GM21390 (cell line): ENCODE measurements around the gene GDF10.

ENCODE experiments used
- ATAC-seq: cut with Tn5 transposase; IDR thresholded peaks from one replicate; pipeline ENCODE4 v1.9.1; 2021; ENCODE audit not compliant: unreplicated experiment

Gene GDF10

DNA sequence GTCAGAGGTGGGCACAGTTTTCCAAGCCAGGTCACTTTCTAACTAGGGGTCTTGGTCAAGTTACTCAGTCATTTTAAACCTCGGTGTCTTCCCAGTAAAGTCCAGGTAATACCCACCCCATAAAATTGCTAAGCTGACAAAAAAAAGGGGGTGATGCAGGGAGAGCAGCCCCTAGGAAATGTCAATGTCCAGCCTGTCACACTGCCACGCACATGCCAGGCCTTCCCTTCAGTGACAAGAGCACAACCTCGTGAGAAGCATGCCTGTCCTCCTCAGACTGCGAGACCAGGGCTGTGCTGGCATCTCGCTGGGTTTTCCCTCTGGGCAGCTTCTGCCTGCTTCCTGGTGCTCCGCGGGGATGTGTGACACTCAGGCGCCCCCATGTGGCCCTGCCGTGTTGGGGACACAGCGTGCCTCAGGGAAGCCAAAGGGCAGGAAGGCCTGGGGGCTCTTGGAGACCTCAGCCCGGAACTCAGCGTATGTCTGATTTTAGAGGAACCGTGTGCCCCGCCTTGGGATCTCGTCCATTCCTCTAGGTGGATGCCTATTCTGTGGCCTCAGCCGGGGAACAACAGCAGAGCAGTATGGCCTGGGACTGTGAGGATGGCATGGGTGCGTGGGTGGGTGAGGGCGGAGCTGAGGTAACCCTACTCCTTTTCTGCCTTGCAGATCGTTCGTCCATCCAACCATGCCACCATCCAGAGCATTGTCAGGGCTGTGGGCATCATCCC lies 12.1 kb downstream of the GDF10 start:
- ATAC-seq, result no peak

DNA sequence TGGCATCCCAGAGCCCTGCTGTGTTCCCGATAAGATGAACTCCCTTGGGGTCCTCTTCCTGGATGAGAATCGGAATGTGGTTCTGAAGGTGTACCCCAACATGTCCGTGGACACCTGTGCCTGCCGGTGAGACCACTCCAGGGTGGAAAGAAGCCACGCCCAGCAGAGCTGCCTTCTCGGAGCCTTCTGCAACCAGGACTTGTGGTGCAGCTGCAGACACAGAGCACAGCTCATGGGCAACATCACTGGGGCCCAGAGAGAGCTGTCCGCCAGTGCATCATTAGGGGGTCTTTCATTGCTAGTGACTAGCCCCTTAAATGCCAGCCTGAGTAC lies 12.6 kb downstream of the GDF10 start:
- ATAC-seq, result no peak

DNA sequence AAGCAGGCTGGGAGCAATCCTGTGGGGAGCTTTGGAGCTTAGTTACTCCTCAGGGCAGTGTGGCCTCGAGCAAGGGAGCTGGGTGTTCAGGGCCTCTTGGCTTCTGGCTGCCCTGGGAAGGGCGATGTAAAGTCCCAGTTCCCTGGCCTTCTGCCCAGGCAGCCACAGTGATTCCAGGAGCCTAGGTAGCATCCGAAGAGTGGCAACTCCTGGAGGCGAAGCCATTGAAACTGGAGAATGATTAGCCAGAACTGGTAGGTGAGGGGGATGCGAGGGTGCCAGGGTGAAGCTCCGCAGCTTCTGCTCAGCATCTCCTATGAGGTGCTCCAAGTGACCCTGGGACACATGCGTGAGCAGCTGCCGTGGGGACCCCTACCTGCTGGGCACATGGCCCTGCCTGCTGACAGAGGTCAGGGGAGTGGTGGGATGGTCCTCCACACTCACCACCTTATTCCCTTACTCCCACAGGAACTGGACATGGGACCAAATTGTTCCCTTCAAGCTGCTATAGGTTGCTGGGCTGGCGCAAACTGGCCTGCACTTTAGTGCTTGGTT lies 14.5 kb downstream of the GDF10 start:
- ATAC-seq, result no peak

DNA sequence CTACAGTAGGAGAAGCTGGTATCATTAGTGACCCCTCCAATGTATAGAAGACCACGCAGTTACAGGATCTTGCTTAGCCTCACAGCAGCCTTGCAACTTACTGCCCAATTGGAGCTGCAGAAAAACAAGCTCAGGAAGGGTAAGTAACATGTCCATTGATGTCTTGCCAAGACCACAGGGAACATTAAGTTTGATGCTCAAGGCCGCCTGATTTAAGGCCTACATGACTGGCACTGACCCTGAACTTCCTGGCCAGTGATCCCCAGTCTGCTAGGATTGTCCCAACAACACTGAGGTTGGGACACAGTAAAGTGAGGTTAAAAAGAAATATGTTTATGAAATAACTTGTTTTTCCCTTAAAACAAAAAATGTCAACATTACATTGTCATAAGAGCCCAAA lies 15.4 kb downstream of the GDF10 start:
- ATAC-seq, result no peak

DNA sequence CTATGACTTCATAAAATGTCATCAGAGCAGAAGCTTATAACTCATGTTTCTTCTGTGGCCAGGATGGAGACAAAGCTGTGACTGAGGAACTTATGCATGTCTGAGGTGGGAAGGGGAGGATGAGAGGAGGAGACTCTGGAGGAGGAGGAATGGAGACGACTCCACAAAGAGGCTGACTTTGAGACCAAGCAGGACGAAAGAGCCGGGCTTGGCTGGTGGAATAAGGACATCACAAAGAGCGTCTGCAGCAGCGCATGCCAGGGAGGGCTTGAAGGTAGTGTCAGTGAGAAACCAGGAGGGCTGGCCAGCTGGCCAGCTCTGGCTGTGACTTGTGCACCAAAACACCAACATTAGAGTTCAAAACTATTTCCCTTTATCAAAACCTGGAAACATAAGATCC lies 16.1 kb downstream of the GDF10 start:
- ATAC-seq, result no peak

DNA sequence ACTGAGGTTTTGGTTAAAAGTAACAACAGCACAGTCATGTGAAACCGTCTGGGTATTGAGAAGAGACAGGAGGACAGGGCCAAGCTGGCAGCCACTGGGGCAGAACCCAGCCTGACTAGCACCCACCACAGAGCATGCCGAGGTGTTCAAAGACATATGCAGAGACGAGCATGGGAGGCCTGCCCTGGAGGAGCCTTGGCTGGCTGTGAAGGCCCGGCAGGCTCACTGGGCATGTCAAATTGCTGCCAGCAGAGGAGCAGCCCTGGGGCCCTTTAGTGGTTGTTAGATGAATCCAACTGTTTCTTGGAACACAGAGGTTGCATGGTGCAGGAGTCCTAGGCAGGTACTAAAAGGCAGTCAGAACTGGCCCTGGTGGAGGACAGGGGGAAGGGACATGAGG lies 17.3 kb downstream of the GDF10 start:
- no peak for ATAC-seq

DNA sequence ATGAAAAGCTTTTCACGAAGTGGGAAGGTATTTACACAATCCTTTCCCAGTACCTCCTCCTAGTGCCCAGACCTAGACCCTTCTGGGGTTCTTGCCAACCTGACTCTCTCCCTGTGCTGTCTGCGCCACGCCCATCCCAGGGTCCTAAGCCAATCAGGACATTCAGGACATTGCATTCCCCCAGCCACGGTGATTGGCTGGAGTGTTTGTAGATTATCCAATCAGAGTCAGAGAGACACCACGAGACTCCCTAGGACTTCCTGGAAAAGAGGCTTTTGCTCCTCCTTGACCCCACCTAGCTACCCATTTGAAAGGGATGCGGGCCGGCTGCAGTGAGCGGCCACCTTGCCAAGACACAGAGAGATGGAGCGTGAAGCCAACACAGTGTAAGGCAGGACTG lies 18.7 kb downstream of the GDF10 start:
- ATAC-seq, result no peak

DNA sequence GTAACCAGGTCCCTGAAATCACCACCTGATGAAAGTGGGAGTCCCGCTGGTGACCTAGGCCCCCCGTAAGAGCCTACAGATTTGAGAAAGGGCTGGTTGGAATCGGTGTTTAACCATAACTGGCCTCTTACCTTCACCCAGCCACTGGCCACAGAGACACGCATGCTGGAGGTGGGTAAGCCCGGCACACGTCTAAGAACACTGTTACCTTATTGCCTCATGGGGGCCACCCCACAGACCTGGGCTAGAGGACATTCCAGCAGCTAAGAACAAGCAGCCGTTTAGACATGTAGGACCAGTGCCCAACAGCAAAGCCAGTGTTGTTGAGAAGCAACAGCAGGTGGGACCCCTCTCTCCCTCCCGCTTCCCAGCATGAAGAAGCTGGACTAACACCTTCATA lies 19.8 kb downstream of the GDF10 start:
- no peak for ATAC-seq

DNA sequence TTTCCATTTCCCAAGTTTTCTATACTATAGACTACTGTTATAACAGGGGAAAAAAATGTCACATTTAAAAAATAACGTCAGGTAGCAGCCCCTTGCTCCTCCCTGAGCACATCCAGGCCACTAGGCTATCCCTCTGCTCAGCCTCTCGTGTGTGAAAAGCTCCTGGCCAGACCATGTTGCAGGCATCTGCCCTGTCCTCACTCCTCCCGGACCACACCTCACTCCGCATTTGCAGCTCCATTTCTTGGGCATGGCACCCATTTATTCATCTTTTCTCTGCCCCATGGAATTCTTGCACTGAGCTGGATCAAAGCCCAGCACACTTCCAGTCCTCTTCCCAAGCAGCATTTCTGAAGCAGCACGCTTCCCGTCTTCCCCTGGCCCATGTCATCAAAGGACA lies 20.8 kb downstream of the GDF10 start:
- no peak for ATAC-seq

DNA sequence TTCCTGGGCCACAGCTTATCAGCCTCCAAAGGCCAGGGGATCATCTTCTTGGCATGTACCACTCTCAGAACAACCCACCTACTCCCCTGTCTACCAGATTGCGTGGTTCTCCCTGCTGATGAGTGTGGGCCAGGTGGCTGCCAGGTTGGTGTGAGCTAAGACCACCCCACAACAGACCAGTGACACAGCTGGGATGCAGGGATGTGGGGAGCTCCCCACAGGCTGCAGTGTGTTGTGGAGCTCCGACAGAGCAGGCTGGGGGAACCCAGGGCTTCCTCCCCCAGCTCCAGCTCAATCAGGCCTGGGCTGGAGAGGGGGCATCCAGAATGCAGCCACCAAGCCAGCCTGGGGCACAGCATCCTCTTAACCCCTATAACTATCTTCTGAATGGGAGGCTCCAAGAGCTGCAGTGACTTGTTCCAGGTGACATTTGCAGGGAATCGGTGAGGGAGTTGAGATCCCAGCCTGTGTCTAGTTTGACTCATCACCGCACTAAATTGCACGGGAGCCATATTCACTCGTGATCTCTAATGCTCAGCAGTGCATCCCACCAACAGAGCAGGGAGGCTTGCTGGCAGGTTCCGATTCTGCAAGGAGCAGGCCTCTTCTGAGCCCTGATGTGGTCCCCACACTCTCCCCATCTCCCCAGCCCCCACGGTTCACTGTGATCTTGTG lies 21.7 kb downstream of the GDF10 start:
- ATAC-seq, result no peak

DNA sequence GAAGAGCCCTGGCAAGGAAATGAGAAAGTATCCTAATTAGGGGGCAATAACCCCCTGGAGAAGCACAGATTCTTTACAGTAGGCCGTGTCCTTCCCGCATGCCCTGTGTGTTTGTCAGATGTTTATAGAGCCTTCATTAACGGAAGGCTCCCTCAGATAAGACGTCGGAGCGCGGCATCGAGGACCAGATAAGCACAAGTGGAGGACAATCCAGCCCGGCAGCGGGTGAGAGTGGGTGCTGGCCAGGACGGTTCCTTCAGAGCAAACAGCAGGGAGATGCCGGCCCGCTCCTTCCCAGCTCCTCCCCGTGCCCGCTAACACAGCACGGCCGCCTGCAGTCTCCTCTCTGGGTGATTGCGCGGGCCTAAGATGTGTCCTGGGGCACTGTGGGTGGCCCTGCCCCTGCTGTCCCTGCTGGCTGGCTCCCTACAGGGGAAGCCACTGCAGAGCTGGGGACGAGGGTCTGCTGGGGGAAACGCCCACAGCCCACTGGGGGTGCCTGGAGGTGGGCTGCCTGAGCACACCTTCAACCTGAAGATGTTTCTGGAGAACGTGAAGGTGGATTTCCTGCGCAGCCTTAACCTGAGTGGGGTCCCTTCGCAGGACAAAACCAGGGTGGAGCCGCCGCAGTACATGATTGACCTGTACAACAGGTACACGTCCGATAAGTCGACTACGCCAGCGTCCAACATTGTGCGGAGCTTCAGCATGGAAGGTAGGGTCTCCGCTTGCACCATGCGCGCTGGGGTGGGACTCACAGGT lies 22.5 kb downstream of the GDF10 start, which contains the start of gene GDF2:
Gene GDF2, plus strand, starts transcription at position 155 of the 762 bp plus-strand sequence. Its CDS starts 215 bp downstream, at position 370.
- ATAC-seq, result no peak

DNA sequence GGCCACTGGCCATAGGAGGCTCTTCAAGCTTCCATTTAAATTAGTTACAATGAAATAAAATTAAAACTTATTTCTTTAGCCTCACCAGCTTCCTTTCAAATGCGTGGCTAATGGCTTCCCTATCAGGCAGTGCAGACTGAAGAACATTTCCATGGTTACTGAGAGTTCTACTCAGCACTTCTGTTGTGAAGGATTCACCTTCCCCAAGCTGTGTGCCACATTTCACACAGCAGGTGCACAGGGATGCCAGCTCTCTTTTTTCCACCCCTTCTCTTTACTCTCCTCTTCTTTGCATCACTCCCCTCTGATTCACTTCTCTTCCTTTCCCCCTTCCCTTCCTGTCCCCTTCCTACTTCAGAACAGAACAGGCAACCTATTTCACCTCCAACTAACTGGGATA lies 23.1 kb downstream of the GDF10 start:
- ATAC-seq, result no peak

DNA sequence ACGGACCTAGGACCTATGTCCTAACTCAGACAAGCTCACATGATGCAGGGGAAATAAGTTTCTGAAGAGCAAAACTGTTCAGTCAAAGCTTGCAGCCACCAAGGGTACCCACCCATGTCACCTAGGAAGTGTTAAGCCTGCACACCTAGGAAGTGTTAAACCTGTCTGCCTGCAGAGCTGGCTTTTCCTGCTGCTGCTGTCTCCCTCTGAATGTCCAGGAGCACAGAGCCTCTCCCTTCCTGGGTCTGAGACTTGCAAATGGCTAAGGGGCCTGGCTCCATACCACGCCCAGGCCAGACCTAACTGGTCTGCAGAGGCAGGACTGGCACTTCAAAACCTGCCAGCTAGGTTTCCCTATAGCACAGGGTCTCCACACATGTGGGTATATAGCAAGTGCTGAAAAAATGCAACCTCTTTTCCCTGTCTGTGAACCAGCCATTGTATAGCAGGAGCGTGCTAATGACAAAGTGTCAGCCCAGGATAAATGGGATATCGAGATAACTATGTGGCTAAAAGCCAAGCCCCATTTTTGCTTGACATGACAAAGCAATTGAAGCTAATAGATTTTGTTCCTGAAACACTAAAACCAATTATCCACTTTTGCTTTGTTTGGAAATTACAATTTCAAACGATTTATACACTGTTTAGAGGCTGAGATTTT lies 23.8 kb downstream of the GDF10 start:
- ATAC-seq, result no peak

DNA sequence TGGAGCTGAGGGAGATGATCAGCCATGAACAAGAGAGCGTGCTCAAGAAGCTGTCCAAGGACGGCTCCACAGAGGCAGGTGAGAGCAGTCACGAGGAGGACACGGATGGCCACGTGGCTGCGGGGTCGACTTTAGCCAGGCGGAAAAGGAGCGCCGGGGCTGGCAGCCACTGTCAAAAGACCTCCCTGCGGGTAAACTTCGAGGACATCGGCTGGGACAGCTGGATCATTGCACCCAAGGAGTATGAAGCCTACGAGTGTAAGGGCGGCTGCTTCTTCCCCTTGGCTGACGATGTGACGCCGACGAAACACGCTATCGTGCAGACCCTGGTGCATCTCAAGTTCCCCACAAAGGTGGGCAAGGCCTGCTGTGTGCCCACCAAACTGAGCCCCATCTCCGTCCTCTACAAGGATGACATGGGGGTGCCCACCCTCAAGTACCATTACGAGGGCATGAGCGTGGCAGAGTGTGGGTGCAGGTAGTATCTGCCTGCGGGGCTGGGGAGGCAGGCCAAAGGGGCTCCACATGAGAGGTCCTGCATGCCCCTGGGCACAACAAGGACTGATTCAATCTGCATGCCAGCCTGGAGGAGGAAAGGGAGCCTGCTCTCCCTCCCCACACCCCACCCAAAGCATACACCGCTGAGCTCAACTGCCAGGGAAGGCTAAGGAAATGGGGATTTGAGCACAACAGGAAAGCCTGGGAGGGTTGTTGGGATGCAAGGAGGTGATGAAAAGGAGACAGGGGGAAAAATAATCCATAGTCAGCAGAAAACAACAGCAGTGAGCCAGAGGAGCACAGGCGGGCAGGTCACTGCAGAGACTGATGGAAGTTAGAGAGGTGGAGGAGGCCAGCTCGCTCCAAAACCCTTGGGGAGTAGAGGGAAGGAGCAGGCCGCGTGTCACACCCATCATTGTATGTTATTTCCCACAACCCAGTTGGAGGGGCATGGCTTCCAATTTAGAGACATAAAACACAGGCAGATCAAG lies 25.6 kb downstream of the GDF10 start:
- ATAC-seq, result no peak

DNA sequence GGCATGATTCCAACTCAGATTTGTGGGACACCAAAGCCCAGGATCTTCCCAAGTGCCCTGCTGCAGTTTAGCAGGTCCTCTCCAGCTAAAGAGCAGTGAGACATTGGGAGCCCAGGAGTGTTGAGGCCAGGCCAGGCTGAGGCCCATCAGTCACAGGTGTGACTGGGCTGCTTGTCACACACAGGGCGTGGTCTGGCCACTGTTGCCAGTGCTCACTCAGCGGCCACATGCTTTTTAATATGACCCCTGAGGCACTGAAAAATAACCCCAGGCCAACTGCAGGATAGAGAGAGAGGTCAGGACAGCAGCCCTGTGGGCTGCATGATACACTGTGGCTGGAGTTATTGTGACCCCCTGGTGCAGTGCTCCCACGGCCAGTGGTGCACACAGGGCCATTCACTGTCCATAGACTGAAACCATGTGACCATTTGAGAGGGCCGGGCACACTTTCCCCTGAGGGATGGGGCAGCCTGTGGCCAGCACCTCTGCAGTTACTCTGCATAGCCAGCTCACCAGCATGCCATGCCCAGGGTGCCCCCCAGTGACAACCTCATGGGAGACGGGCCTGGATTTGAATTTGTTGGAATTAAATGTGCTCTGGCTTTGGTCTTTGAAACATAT lies 26.4 kb downstream of the GDF10 start:
- ATAC-seq, result no peak

DNA sequence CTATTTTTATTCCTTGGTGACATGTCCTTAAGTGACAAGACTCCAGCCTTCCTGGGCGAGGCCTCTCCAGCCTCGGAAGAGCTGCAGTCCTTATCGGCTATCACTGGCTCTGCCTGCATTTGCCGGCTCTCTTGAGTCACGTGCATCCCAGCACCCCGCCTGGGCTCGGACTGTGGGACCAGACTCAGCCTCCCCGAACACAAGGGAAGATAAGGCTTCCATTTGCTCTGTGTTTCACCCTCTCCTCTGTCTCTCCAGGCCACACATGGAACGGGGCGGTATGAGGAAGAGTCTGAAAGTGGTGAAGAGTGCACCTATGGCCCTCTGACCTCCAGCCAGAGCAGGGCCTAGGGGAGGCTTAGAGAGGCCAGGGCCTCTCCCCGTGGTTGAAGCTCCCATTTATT lies 26.9 kb downstream of the GDF10 start:
- no peak for ATAC-seq

DNA sequence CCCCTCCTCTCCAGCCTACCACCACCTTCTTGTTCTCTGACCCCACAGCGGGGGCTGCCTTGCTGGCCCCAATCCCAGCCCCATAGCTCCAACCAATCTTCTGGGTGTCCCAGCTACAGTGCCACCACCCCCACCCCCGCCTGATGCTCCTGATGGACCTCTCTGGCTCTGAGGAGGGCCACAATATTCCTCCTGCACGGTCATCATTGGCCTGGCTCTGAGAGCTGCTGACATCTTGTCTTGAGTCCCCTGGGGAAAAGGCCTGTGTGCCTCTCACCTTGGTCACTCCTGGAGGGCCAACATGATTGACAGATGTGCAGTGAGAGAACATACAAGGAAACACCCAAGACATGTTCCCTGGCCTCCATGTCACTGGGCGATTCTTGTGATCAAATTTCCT lies 29.9 kb downstream of the GDF10 start:
- ATAC-seq, result no peak

DNA sequence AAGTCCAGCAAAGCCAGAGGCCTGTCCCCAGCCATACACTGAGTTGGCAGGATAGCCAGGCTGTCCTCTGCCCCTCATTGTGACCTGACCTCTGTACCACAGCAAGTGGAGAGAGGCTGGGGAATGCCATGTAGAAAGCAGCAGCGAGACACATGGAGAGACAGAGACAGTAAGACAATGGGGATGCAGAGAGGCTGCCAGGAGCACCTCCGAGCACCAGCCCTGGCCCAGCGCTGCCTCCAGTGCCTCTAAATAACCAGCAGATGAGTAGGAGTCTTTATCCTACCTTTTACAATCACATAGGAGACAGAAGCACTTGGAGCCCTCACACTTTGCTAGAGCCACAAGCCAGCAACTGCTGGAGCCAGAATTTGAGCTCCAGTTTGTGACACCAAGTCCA lies 30.4 kb downstream of the GDF10 start:
- no peak for ATAC-seq

DNA sequence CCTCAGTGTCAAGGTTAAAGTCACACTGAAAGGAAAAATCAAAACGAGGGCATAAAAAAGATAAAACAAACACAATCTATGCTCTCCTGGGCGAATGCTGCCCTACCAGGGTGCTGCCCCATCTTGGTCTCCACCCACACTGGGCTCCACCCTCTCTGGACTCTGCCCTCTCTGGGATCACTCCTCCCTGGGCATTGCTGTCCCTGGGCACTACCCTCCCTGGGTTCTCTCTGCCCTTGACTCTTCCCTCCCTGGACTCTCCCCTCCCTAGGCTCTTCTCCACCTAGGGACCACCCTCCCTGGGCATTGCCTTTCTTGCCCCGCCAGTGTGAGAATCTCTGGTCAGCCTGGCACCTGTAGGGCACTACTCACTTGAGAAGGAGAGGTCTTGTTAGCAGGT lies 30.8 kb downstream of the GDF10 start:
- no peak for ATAC-seq

DNA sequence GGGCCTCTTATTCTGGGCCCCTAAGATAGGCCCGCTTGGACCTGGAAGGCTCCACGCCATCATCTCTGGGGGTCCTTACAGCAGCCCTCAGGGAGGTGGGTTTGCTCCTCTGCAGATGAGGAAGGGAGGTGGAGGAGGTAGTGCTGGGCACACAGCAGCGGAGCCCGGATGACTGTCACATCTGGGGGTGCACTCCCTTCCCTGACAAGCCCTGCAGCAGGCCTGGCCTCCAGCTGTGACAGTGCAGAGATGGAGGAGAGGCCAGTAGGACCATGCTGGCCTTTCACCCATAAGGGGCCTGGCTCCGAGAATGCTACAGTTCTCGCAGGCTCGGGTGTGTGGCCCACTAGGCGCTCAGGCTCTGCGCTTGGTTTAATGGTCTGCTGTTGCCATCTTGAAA lies 31.5 kb downstream of the GDF10 start:
- ATAC-seq, result no peak
